HG03064 (cell line): ENCODE results near the gene ARHGAP22.

ENCODE experiments used
- ATAC-seq: cut with Tn5 transposase; IDR thresholded peaks from one replicate; pipeline ENCODE4 v1.9.1; 2021; ENCODE audit warnings: low read depth; ENCODE audit not compliant: unreplicated experiment

ARHGAP22 gene

GRCh38 chr10:48607356-48608278 is 2.7 kb upstream of the ARHGAP22 start:
- no peak for ATAC-seq

DNA sequence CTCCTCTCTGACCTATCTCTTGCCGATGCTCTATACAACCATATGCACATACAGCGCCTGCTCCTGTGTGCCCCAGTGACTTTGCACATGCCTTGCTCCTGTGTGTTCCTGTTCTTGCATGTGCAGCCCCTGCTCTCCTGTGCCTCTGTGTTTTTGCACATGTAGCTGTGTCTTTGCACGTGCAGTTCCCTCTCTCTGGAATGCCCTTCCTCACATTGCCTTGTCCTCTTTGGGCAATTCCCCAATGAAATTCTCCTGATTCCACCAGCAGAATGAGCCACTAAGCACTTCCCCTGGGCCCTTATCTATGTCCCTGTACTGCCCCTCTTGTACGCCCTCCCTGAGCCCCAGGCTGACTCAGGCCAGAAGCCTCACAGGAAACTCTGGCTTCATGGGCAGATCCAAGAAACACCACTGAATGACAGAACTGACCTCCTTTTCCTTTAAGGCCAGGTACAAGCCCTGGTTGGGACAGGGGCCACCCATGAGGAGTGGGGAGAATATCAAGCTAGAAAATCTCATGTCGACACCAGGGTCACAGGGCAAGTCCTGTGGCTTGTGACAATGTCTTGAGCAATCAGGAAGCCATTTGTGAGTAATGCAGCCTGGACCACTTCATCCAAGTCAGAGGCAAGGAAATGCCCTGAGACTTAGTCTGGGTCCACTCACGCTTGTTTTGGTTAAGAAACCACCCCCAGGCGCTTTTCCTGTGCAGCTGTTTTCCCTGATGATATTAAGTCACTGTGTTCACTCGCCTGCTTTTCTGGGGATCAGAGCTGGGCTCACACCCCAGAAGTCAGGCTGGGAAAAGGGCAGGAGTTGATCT is 1.9 kb upstream of the ARHGAP22 start:
- no peak for ATAC-seq

DNA sequence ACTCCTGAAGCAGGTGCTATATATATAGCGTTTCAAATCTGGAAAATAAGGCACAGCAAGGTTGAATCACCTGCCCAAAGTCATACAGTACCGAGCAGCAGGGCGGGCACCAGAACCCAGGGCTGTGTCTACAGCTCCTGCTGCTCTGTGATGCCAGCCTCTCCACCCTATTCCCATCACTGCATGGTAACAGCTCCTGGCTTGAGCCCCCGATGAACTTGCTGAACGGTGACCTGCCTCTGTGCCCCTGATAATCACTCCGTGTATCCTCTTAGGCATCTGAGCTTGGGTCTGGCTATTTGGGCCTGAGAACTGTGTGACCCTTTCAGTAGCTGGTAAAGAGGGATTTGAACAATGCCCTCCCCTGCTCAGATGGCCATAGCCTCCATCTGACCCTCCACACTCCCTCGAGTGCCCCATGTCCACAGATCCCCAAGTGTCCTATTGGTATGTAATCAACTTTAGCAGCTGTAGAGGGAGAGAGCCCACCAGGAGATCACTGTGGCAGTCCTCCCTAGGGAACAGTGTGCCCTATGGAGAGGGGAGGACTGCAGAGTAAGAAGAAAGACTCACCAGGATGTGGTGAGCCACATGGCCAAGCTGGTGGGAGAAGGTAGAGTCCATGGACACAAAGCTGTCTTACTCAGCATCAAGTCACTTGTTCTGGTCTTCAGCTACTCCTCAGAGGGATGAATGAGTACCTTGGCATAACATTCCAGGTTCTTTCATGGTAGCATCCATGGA is 1.1 kb upstream of the ARHGAP22 start:
- ATAC-seq = no peak

DNA sequence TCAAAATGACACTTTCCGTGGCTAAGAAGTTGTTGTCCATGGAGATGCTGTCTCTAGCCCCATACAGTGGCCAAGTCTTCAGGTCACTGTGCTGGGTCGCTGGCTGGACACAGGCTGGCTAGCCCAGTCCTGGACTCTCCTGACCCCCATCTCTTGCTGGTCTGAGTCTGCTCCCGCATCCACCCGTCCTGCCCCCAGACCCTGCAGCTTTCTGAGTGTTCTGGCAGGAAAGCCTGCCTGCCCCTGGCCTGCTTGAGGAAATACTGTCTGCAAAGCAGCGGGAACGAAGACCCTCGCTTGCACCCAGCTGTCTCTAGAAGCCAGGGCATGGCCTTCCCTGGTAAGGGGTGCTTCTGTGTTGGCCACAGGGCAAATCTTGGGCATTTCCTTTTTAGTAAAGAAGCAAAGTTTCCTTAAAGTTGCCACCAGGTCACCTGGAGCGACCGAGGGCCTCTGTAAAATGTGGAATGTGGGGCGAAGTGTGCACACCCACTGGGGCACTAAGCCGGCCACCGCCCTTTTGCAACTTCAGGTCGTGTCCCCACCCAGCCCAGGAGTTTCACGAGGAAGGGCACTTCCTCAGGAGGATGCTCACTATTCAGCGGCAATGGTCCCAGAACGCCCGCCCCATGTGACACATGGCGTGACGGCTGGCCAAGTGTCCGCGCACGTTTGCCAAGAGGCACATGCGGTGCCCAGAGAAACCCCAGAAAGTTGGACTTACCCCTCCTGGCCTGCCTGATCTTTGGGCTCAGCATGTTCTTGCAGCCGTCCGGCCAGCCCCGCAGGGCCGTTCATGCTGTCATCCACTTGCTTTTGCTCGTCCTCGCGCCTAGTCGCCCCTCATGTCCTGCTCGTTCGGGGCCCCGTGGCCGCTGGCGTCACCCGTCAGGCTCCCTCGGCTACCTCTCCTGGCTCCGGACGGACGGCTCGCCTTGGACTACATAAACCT is 558 bp downstream of the ARHGAP22 start:
- ATAC-seq = no peak

DNA sequence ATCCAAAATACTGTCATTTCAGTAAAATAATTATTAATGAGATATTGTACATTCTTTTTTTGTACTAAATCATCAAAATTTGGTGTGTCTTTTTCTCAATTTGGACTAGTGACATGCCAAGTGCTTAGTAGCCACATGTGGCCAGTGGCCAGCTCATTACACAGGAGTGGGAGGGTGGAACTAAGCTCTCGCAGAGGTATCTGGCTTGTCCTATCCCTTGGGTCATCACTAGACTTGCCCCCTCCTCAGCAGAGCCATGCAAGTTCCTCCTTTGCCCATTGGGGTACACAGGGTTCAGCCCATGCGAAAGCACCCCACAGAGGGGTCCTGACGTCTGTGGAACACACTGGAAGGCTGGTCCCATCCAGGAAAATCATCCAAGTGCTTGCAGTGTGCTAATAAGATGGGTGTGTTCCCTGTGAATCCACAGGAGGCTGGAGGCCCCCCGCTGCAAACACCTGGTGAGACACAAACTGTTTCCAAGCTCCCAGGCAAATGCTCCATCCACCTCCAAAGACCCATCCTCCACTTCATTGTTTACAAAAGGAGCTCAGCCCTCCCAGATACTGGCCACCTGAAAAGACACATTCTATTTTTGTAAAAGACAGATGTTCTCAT is 1.3 kb downstream of the ARHGAP22 start:
- ATAC-seq = no peak

GRCh38 chr10:48602401-48603135 is 2.3 kb downstream of the ARHGAP22 start:
- ATAC-seq = no peak

DNA sequence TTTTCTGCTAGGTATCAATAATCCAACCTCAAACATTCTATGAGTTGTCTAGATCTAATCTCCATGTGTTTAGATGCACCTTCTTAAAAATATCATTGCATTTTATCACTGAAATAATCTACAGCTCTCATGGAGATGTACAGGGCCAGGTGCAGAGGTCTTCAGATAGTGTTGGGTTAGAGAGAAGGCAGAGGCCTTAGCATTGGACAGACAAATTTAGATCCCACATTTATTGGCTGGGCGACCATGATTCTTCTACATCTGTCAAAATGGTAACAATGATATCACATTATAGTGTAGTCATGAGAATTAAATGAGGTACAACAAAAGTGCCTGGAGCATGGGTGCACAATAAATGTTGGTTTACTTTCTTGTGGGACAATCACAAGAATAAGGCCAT is 3.1 kb downstream of the ARHGAP22 start:
- ATAC-seq = no peak

DNA sequence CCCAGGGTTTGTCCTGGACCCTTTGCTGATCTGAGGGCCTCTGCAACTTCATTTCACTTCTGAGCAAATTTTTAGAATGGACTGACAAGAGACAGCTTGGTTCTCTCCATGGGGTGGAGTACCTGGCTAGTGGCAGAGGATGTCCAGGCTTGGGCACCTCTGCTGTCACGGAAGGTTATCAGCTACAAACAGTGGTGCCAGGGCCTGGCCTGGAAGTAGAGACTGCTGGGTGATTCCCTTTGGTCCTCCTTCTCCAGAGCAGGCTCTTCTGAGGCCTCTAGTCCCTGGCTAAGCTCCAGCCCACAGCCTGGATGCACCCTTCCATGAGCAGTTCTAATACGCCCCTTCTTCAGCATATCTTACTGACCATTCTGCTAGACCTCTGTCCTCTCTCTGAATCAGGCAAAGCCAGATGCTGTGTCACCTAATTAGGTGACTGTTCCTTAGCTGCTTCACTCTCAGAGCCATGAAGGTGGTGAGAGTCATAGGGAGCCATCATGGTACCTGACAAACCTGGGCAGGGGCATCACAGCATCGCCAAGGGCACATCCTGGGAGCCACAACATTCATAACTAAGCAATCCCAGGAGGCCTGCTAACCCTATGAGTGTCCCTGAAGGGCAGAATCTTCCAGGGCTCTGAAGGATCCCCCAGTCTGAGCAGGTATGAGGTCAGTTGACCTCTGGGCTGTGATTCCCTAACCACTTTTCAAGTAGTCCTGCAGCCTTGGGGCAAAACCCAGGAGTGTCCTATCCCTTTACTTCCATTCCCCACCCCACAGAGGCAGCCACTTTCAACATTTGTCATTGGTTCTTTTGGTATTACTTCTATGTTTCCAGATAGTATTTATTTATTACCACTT is 4.0 kb downstream of the ARHGAP22 start:
- ATAC-seq = no peak

DNA sequence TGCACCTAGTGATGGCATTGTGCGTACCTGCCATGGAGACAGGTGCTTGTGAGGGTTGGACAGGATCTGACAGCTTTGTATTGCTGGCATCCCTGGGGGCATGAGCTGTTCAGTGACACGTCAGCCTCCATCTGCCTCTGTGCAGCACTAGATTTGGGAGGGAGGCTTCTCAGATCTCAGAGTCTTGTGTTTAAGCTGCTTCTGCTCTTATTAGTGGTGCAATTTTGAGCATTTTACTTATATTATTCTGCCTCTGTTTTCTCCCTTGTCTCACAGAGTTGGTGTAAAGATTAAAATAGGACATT is 5.1 kb downstream of the ARHGAP22 start:
- no peak for ATAC-seq

- ATAC-seq = no peak
These were observed 5.7 kb downstream of the ARHGAP22 start for GRCh38 chr10:48598936-48599829.

GRCh38 chr10:48598243-48598935 is 6.5 kb downstream of the ARHGAP22 start:
- ATAC-seq = no peak

DNA sequence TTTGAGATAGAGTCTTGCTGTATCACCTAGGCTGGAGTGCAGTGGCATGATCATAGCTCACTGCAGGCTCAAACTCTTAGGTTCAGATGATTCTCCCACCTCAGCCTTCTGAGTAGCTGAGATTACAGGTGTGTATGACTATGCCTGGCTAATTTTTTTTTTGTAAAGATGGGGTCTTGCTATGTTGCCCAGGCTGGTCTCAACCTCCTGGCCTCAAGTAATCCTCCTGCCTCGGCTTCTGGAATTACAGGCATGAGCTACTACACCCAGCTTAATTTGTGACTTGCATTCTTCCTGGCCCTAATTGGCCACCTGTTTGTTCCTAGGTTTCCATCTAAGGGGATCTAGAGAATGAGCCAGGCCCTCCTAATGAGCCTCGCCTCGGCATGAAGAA is 9.3 kb downstream of the ARHGAP22 start:
- no peak for ATAC-seq

DNA sequence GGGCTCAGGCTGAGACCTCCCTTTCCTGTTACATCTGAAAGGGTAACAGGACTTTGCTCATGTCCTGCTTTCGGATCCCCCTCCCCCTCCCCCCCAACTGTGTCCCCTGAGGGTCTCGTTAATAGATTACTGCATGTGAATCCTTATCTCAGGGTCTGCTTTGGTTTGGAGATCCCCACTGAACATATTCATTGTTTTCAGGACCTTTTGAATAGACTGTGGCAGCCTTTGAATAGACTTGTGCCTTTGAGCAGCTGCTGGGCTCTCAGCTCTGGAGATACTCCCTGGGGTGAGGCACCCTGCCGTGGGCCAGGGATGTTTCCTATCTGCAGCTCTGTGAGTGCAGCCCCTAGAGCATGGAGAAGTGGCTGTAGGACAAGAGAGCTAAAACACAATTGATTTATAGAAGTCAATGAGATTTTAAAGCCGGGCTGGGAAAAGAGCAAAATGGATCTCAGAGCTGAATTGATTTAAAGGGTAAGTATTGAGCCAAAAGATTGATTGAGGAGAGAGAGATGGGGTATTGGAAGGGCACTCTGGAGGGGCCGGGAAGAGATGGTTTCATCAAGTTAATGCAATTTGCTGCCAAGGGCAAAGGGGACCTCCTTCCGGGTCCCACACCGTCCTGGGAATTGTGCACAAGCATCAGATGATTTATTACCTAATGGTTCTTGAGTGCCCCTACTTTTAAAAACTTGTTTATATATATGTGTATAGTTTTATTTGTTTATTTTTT is 9.9 kb downstream of the ARHGAP22 start:
- no peak for ATAC-seq

- ATAC-seq = no peak
These were observed 10.5 kb downstream of the ARHGAP22 start for GRCh38 chr10:48594371-48594770.

- no peak for ATAC-seq
These were observed 12.5 kb downstream of the ARHGAP22 start for GRCh38 chr10:48592346-48592745.

- no peak for ATAC-seq
These were observed 13.9 kb downstream of the ARHGAP22 start for GRCh38 chr10:48590945-48591344.
